ENCODE measurements around the gene GLG1.

The GLG1 gene

GRCh38 chr16:74627506-74628220 lies 20.7 kb upstream of the GLG1 start:
- ATAC-seq, result peak; percentile 49
- TF ChIP-seq TCF4 (CRISPR knock-in tag; IDR thresholded peaks at IDR 0.05; ENCODE audit: borderline replicate concordance) (0 out of 2 replicates have a peak, but pooled peaks have one; percentile 11), GLIS3 (CRISPR knock-in tag; IDR thresholded peaks at IDR 0.05) (no peak)

GRCh38 chr16:74626741-74627416 lies 20.0 kb upstream of the GLG1 start:
- no peak for ATAC-seq
- TF ChIP-seq PATZ1 (CRISPR knock-in tag; IDR thresholded peaks at IDR 0.05; ENCODE audit: borderline replicate concordance) (no peak), ARNTL (CRISPR knock-in tag; IDR thresholded peaks at IDR 0.05; ENCODE audit: borderline replicate concordance, low read depth) (no peak), OSR1 (CRISPR knock-in tag; IDR thresholded peaks at IDR 0.05) (no peak), CSDC2 (CRISPR knock-in tag; IDR thresholded peaks at IDR 0.05) (no peak), TSHZ2 (CRISPR knock-in tag; IDR thresholded peaks at IDR 0.05) (no peak), ZNF8 (CRISPR knock-in tag; IDR thresholded peaks at IDR 0.05) (no peak), RARB (CRISPR knock-in tag; IDR thresholded peaks at IDR 0.05) (no peak), POU6F1 (CRISPR knock-in tag; IDR thresholded peaks at IDR 0.05; ENCODE audit: borderline replicate concordance, low read depth) (no peak)

- no peak for ATAC-seq
- TF ChIP-seq TCF4 (CRISPR knock-in tag; IDR thresholded peaks at IDR 0.05; ENCODE audit: borderline replicate concordance) (no peak), PPARA (CRISPR knock-in tag; IDR thresholded peaks at IDR 0.05; ENCODE audit: borderline replicate concordance) (no peak), RARB (CRISPR knock-in tag; IDR thresholded peaks at IDR 0.05) (no peak), OSR1 (CRISPR knock-in tag; IDR thresholded peaks at IDR 0.05) (no peak), TSHZ2 (CRISPR knock-in tag; IDR thresholded peaks at IDR 0.05) (no peak), ISL1 (CRISPR knock-in tag; IDR thresholded peaks at IDR 0.05) (no peak), ESRRG (CRISPR knock-in tag; IDR thresholded peaks at IDR 0.05) (no peak), ZFP30 (CRISPR knock-in tag; IDR thresholded peaks at IDR 0.05) (no peak), TOX (CRISPR knock-in tag; IDR thresholded peaks at IDR 0.05; ENCODE audit: borderline replicate concordance) (no peak), CSDC2 (CRISPR knock-in tag; IDR thresholded peaks at IDR 0.05) (no peak)
Observed at GRCh38 chr16:74625500-74626350, 18.8 kb upstream of the GLG1 start.

GRCh38 chr16:74623839-74624235 lies 16.9 kb upstream of the GLG1 start:
- ATAC-seq, result no peak
- TF ChIP-seq ESRRG (CRISPR knock-in tag; IDR thresholded peaks at IDR 0.05) (no peak), CREB5 (CRISPR knock-in tag; IDR thresholded peaks at IDR 0.05; ENCODE audit: low read depth) (no peak), TOX (CRISPR knock-in tag; IDR thresholded peaks at IDR 0.05; ENCODE audit: borderline replicate concordance) (no peak), PATZ1 (CRISPR knock-in tag; IDR thresholded peaks at IDR 0.05; ENCODE audit: borderline replicate concordance) (no peak), SNAI2 (CRISPR knock-in tag; IDR thresholded peaks at IDR 0.05) (no peak), RARB (CRISPR knock-in tag; IDR thresholded peaks at IDR 0.05) (no peak), PPARA (CRISPR knock-in tag; IDR thresholded peaks at IDR 0.05; ENCODE audit: borderline replicate concordance) (no peak), ZFP30 (CRISPR knock-in tag; IDR thresholded peaks at IDR 0.05) (no peak), BACH2 (CRISPR knock-in tag; IDR thresholded peaks at IDR 0.05; ENCODE audit: borderline replicate concordance) (no peak), TCF4 (CRISPR knock-in tag; IDR thresholded peaks at IDR 0.05; ENCODE audit: borderline replicate concordance) (no peak), CSDC2 (CRISPR knock-in tag; IDR thresholded peaks at IDR 0.05) (no peak), GLIS3 (CRISPR knock-in tag; IDR thresholded peaks at IDR 0.05) (no peak)

Measured in SK-N-SH treated with all-trans-retinoic acid at 6 μM for 48 hours (cell line).